ENCODE results near the gene PACRG.

DNA sequence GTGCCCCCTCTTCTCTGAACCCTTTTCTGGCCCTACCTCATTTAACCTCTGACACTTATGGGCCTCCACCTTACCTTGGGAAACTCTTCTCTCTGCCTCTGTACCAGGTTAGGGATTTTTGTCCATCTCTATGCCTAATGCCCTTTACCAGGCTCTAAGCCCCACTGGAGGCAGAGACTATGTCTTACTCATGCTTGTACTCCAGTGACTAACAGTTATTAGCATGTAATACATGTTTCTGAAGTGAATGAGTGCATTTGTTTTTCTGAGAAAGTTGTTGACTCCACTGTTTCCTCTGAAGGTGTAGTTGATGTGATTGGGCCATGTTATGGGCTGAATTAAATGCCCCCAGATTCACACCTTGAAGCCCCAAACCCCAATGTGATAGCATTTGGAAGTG is 234.3 kb downstream of the PACRG start:
- TF ChIP-seq, protein P1, sequence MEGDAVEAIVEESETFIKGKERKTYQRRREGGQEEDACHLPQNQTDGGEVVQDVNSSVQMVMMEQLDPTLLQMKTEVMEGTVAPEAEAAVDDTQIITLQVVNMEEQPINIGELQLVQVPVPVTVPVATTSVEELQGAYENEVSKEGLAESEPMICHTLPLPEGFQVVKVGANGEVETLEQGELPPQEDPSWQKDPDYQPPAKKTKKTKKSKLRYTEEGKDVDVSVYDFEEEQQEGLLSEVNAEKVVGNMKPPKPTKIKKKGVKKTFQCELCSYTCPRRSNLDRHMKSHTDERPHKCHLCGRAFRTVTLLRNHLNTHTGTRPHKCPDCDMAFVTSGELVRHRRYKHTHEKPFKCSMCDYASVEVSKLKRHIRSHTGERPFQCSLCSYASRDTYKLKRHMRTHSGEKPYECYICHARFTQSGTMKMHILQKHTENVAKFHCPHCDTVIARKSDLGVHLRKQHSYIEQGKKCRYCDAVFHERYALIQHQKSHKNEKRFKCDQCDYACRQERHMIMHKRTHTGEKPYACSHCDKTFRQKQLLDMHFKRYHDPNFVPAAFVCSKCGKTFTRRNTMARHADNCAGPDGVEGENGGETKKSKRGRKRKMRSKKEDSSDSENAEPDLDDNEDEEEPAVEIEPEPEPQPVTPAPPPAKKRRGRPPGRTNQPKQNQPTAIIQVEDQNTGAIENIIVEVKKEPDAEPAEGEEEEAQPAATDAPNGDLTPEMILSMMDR (conservative IDR thresholded peaks at IDR 0.05; ENCODE audit: low read length): no peak
- TF ChIP-seq EZH2phosphoT487 (IDR thresholded peaks at IDR 0.05; ENCODE audit: borderline replicate concordance, low read depth, low read length): no peak

Measured in OCI-LY7 (cell line).